Activated CD8-positive, alpha-beta memory T cell treated with anti-CD3 and anti-CD28 coated beads, Interleukin-2, amount 50 U/mL, for 24 hours (primary cell): ENCODE results near the gene NOSTRIN.
"Not testable (repeated sequence)": the region's sequence is repeated elsewhere in the genome, so short reads cannot be mapped to it uniquely, and the experiment has no call there.

Source experiments
- DNase-seq: peaks from one replicate; pipeline ENCODE4 v3.0.0-alpha.2; 2020; ENCODE audit errors: extremely low read depth

The NOSTRIN gene, protein sequence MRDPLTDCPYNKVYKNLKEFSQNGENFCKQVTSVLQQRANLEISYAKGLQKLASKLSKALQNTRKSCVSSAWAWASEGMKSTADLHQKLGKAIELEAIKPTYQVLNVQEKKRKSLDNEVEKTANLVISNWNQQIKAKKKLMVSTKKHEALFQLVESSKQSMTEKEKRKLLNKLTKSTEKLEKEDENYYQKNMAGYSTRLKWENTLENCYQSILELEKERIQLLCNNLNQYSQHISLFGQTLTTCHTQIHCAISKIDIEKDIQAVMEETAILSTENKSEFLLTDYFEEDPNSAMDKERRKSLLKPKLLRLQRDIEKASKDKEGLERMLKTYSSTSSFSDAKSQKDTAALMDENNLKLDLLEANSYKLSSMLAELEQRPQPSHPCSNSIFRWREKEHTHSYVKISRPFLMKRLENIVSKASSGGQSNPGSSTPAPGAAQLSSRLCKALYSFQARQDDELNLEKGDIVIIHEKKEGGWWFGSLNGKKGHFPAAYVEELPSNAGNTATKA

GRCh38 chr2:168801961-168802858, at the start of gene NOSTRIN:
TSS of gene NOSTRIN (plus strand) at chr2:168802637. CDS start at chr2:168802647, 10 bp downstream.
- DNase-seq = no peak

- no peak for DNase-seq
Observed at GRCh38 chr2:168753765-168754329, 48.6 kb upstream of the NOSTRIN start.

DNA sequence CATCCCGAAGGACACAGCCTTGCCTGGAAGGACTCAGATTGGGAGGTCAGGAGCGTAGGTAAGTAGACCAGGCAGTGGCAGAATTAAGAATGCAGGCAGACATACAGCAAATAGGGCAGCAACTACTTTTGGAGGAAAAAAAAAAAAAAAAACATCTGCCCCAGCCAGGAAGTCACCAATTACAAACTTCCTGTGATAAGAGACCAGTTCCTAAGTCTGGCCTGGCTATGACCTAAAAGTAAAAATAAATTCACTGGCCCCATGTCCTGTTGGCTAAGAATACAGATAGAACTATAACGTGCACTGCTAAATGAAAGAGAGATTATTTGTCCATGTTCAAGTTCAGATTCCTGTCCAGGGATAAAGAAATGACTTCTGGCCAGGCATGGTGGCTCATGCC, 45.2 kb upstream of the NOSTRIN start:
- DNase-seq = no peak

GRCh38 chr2:168758970-168759820, 43.2 kb upstream of the NOSTRIN start:
- no peak for DNase-seq

- DNase-seq = no peak
Observed at GRCh38 chr2:168765401-168765800, 37.0 kb upstream of the NOSTRIN start.

GRCh38 chr2:168766600-168766999, 35.8 kb upstream of the NOSTRIN start:
- DNase-seq = no peak

DNA sequence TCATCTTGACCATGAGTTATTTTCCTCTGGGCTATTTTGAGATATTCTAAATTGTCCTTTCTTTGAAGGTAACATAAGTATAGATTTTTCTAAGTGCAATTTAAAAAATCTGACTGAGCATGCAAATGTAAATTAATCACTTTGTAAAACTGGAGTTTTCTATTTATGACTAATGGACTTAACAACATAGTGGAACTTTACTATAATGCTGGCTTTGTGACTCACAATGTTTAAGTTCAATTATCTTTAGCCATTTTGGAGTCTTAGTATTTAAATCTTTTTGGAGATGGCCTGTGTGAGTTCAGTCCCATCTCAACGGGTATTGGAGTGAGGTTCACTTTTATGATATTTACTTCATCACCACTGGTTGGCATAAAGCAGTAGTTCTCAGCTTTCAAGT, 35.2 kb upstream of the NOSTRIN start:
- DNase-seq = no peak

- not testable (repeated sequence) for DNase-seq
Observed at GRCh38 chr2:168768357-168768756, 34.1 kb upstream of the NOSTRIN start.

DNA sequence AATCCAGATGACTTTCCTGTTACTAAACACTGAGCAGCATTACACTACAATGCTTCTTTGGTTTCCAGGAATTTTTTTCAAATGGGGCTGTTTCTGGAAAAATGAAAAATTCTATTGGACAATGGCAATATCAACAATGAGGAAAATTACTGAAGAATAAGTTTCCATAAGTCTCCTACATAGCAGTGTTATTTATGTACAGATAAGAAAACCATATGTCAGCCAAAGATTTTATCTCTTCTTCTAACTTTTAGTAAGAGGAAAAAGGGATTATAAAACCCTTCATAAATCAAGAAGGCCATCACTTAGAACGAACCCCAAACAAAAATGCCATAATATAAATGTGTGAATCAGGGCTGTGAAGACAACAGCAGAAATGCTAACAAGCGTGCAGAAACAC, 31.6 kb upstream of the NOSTRIN start:
- no peak for DNase-seq

- DNase-seq = no peak
Observed at GRCh38 chr2:168772704-168773103, 29.7 kb upstream of the NOSTRIN start.

DNA sequence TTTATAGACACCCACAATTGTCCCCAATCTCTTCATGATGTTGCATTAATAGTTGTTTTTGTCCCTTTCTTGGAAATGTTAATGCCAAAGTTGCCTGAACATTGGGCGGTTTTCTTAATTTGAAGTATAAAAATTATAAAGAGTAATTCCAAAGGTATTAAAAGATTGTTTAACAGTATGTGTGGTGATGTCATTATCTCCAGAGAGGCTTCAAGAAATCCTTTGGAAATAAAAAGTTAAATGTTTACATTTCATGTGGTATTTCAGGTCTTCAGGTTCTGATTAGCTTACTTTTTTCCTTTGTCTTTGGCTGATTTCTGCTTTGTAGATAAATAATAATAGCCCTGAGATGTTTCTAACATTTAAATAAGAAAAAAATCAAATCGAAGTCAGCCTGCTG, 29.3 kb upstream of the NOSTRIN start:
- no peak for DNase-seq

GRCh38 chr2:168773719-168774521, 28.5 kb upstream of the NOSTRIN start:
- no peak for DNase-seq

GRCh38 chr2:168775837-168776236, 26.6 kb upstream of the NOSTRIN start:
- no peak for DNase-seq

DNA sequence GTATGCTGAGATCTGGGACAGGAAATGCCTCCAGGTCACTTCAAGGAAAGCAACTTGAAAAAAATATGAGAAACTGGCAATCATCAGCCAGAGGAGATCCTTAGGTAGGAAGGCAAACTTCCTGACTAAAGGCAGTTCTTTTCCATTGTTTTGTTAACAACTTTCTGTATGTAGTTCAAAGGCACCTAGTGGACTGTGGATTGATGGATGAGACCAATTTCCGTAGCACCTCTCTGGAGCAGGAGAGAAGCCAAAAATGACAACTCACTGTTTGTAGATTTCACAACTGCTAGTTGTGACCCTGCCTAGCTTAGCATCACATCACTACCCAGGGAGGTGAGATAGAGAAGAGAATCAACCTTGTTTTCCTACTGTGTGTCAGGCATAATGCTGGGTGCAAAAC, 21.8 kb upstream of the NOSTRIN start:
- no peak for DNase-seq

DNA sequence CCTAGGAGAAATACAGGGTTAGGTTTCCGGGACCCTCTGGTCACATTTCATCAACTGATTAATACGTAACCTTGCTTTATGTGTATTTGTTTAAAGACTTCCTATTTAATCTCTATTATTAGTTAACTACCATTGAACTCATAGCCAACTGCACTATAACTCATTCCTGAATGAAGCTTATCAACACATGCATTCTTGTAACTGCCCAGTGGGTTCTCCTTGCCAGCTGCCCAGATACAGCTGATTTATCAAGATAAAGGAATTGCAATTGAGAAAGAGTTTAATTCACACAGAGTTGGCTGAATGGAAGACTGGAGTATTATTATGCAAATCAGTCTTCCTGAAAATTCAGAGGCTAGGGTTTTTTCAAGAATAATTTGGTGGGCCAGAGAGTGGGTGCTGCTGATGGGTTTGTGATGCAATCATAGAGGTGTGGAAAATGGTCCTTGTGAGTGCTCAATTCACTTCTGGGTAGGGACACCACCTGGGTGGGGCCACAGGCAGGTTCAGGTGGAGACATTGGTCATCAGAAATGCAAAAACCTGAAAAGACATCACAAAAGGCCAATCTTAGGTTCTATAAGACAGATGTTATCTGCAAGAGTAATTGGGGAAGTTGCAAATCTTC, 21.1 kb upstream of the NOSTRIN start:
- no peak for DNase-seq

GRCh38 chr2:168782271-168782670, 20.2 kb upstream of the NOSTRIN start:
- no peak for DNase-seq

- DNase-seq = no peak
Observed at GRCh38 chr2:168784993-168785392, 17.4 kb upstream of the NOSTRIN start.

DNA sequence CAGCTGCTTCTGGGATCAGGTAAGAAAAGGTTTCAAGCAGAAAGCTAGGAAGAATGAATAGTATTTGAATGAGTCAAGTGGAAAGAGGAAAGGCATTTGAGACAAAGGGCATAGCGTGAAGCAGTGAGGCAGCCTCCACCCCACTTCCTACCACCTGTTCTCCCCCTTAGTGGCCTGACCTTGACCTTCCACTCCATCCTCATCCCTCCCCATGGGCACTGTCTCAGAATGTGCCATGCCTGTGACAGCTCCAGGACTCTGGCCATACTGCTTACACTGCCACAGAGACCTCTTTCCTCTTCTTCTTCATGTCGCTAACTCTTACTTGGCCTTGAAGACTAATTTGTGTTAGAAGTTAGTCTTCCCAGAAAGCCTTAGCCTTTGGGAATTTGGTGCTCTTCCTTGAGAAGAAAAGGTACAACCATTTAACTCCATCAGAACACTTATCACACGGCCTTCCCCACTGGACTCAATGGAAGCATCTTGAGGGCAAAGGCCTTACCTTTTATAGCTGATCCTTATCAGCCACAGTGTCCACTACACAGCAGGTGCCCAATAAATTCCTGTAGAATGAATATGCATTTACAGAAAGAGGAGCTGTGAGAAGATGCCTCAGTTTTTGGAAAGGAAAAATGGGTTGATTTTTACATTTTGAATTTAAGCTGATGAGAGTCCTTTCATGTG, 15.2 kb upstream of the NOSTRIN start:
- no peak for DNase-seq

DNA sequence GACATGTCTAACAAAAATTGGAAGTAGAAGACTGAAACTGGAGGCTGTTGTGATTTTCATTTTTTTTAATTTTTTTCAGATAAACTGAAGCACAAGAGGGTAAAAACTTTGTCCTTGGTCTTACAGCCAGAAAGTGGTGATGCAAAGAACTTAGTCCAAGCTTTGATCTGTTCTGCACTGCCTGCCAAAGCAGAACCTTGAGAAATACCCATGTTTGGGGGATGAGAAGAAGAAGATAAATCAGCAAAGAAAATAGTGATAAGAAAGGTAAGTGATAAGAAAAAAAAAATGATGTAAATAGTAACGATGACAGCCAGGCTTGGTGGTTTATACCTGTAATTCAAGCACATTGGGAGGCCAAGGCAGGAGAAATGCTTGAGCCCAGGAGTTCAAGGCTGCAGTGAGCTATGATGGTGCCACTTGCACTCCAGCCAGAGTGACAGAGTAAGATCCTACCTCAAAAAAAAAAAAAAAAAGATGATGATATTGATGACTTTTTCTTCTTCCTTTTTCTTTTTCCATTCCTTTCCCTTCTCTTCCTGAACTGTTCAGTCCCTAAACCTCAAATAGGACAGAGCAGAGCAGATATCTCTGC, 14.6 kb upstream of the NOSTRIN start:
- DNase-seq = no peak
